Measurements from ENCODE around the gene CBS.
"Not testable (repeated sequence)": the region's sequence is repeated elsewhere in the genome, so short reads cannot be mapped to it uniquely, and the experiment has no call there.

Gene CBS

DNA sequence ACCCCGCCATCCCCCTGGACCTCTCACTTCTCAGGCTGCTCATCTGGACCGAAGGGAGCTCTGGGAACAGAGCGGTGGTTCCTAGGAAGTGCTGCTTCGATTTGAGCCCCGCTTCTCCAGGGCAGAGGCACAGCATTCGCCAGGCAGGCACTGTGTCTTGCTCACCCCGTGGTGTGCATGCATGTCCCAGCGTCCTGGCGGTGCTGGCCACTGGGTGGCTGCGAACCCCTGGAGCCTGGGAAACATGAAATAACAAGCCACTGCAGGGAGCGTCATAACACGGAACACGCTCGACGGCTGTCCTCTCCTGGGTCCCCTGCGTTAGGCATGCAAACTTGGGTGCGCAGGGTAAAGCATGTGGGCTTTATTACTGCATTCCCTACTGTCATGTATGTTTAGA is 13.8 kb upstream of the CBS start:
- H3K4me3 ChIP-seq (ENCODE audit: low read depth in 1 of 2, low read length in 1 of 2); H3K4me1 ChIP-seq (ENCODE audit: control insufficient read depth in 1 of 2, insufficient read depth in 1 of 2, low read depth in 1 of 2, low read length in 1 of 2); H3K27me3 ChIP-seq; H3K36me3 ChIP-seq; H3K27ac ChIP-seq; H3K9me3 ChIP-seq: not testable (repeated sequence)

- H3K36me3 ChIP-seq; H3K9me3 ChIP-seq; H3K4me3 ChIP-seq (ENCODE audit: low read depth in 1 of 2, low read length in 1 of 2): not testable (repeated sequence)
Measured at GRCh38 chr21:43082587-43083300, 7.1 kb upstream of the CBS start.

GRCh38 chr21:43076643-43077042 is 1.0 kb upstream of the CBS start:
- H3K9me3 ChIP-seq; H3K36me3 ChIP-seq; H3K4me3 ChIP-seq (ENCODE audit: low read depth in 1 of 2, low read length in 1 of 2); H3K4me1 ChIP-seq (ENCODE audit: control insufficient read depth in 1 of 2, insufficient read depth in 1 of 2, low read depth in 1 of 2, low read length in 1 of 2); H3K27ac ChIP-seq; H3K27me3 ChIP-seq: not testable (repeated sequence)

More at GRCh38 chr21:43082587-43083300, 7.1 kb upstream of the CBS start:
- H3K4me1 ChIP-seq (ENCODE audit: control insufficient read depth in 1 of 2, insufficient read depth in 1 of 2, low read depth in 1 of 2, low read length in 1 of 2); H3K27ac ChIP-seq; H3K27me3 ChIP-seq: not testable (repeated sequence)

GRCh38 chr21:43076023-43076637 is 495 bp upstream of the CBS start:
- H3K36me3 ChIP-seq; H3K9me3 ChIP-seq; H3K27me3 ChIP-seq; H3K27ac ChIP-seq; H3K4me1 ChIP-seq (ENCODE audit: control insufficient read depth in 1 of 2, insufficient read depth in 1 of 2, low read depth in 1 of 2, low read length in 1 of 2); H3K4me3 ChIP-seq (ENCODE audit: low read depth in 1 of 2, low read length in 1 of 2): not testable (repeated sequence)

- H3K4me1 ChIP-seq (ENCODE audit: control insufficient read depth in 1 of 2, insufficient read depth in 1 of 2, low read depth in 1 of 2, low read length in 1 of 2); H3K36me3 ChIP-seq; H3K27me3 ChIP-seq; H3K9me3 ChIP-seq; H3K27ac ChIP-seq; H3K4me3 ChIP-seq (ENCODE audit: low read depth in 1 of 2, low read length in 1 of 2): not testable (repeated sequence)
Measured at GRCh38 chr21:43074401-43075169, 1.1 kb downstream of the CBS start.

- not testable (repeated sequence) for H3K36me3 ChIP-seq; H3K4me1 ChIP-seq (ENCODE audit: control insufficient read depth in 1 of 2, insufficient read depth in 1 of 2, low read depth in 1 of 2, low read length in 1 of 2); H3K4me3 ChIP-seq (ENCODE audit: low read depth in 1 of 2, low read length in 1 of 2); H3K27me3 ChIP-seq; H3K27ac ChIP-seq; H3K9me3 ChIP-seq
Measured at GRCh38 chr21:43072742-43073141, 2.9 kb downstream of the CBS start.

GRCh38 chr21:43069682-43070081 is 6.0 kb downstream of the CBS start:
- not testable (repeated sequence) for H3K27me3 ChIP-seq; H3K27ac ChIP-seq; H3K4me1 ChIP-seq (ENCODE audit: control insufficient read depth in 1 of 2, insufficient read depth in 1 of 2, low read depth in 1 of 2, low read length in 1 of 2); H3K4me3 ChIP-seq (ENCODE audit: low read depth in 1 of 2, low read length in 1 of 2); H3K9me3 ChIP-seq; H3K36me3 ChIP-seq

GRCh38 chr21:43068065-43068464 is 7.6 kb downstream of the CBS start:
- H3K27me3 ChIP-seq; H3K36me3 ChIP-seq; H3K27ac ChIP-seq; H3K9me3 ChIP-seq; H3K4me3 ChIP-seq (ENCODE audit: low read depth in 1 of 2, low read length in 1 of 2); H3K4me1 ChIP-seq (ENCODE audit: control insufficient read depth in 1 of 2, insufficient read depth in 1 of 2, low read depth in 1 of 2, low read length in 1 of 2): not testable (repeated sequence)

DNA sequence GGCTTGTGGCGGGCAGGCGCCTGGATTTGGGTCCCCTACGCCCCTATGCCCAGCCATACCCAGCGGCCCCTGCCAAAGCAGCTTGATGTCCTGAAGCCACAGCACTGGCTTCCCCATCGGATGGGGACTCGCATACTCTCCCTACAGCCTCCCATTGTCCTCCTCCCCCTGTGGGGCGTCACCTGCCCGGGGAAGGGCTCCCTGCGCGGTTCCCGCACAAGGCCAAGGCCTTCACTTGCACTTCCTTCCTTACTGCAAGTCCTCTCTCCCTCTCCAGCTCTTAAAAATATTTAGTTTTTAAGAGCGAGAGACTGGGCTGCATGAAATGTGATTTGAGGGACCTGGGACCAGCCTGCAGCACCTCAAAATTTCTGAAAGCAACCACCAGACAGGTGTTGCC is 8.9 kb downstream of the CBS start:
- H3K27me3 ChIP-seq; H3K4me1 ChIP-seq (ENCODE audit: control insufficient read depth in 1 of 2, insufficient read depth in 1 of 2, low read depth in 1 of 2, low read length in 1 of 2); H3K4me3 ChIP-seq (ENCODE audit: low read depth in 1 of 2, low read length in 1 of 2); H3K27ac ChIP-seq; H3K9me3 ChIP-seq; H3K36me3 ChIP-seq: not testable (repeated sequence)

GRCh38 chr21:43065991-43066390 is 9.6 kb downstream of the CBS start:
- not testable (repeated sequence) for H3K9me3 ChIP-seq; H3K4me3 ChIP-seq (ENCODE audit: low read depth in 1 of 2, low read length in 1 of 2); H3K27ac ChIP-seq; H3K4me1 ChIP-seq (ENCODE audit: control insufficient read depth in 1 of 2, insufficient read depth in 1 of 2, low read depth in 1 of 2, low read length in 1 of 2); H3K27me3 ChIP-seq; H3K36me3 ChIP-seq

GRCh38 chr21:43064265-43064917 is 11.2 kb downstream of the CBS start:
- H3K9me3 ChIP-seq; H3K27me3 ChIP-seq; H3K27ac ChIP-seq; H3K4me1 ChIP-seq (ENCODE audit: control insufficient read depth in 1 of 2, insufficient read depth in 1 of 2, low read depth in 1 of 2, low read length in 1 of 2); H3K36me3 ChIP-seq; H3K4me3 ChIP-seq (ENCODE audit: low read depth in 1 of 2, low read length in 1 of 2): not testable (repeated sequence)

GRCh38 chr21:43062955-43063664 is 12.5 kb downstream of the CBS start:
- H3K4me3 ChIP-seq (ENCODE audit: low read depth in 1 of 2, low read length in 1 of 2); H3K36me3 ChIP-seq; H3K9me3 ChIP-seq; H3K27ac ChIP-seq; H3K4me1 ChIP-seq (ENCODE audit: control insufficient read depth in 1 of 2, insufficient read depth in 1 of 2, low read depth in 1 of 2, low read length in 1 of 2); H3K27me3 ChIP-seq: not testable (repeated sequence)

DNA sequence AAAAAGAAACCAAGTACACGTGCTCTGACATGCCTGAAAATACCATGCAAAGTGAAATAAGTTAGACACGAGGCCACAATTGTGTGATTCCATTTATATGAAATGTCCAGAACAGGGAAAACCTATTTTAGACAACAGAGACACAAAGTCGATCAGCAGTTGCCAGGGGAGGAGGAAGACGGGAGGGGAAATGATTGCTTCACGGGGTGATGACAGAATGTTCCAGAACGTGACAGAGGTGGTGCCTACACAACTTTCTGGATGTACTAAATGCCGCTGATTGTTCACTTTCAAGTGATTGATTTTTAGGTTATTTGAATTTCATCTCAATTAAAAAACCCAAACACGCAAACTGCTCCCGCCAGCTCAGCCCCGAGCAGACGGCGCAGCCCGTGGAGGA is 22.5 kb downstream of the CBS start:
- not testable (repeated sequence) for H3K27ac ChIP-seq; H3K27me3 ChIP-seq; H3K36me3 ChIP-seq; H3K9me3 ChIP-seq; H3K4me1 ChIP-seq (ENCODE audit: control insufficient read depth in 1 of 2, insufficient read depth in 1 of 2, low read depth in 1 of 2, low read length in 1 of 2); H3K4me3 ChIP-seq (ENCODE audit: low read depth in 1 of 2, low read length in 1 of 2)

Data from neutrophil (primary cell).